Measurements from ENCODE around the gene OSBPL3. TPM values are rescaled to one million over a fixed set of nuclear protein-coding genes. Genes with fewer than 3 reads are reported as not detected.

OSBPL3 gene
- total RNA-seq, 1 experiment from 2014 or later: 9.2 TPM

- H3K4me1 ChIP-seq (ENCODE audit: control insufficient read depth, insufficient read depth, low read length): no peaks in the 10 kb centered on the region
- in situ Hi-C loops (cut with HindIII; ENCODE audit: low pct_unique_long_range_greater_than_20kb, low sequenced_read_pairs) (no loop called here), intact Hi-C loops (cut with micrococcal nuclease; ENCODE audit: unreplicated experiment) (no loop called here)
- BruUV-seq (replicated peaks): no TSS peak
- no peaks in the 10 kb centered on the region for H3K9me3 ChIP-seq (ENCODE audit: control insufficient read depth, insufficient read depth, low read depth, low read length)
- ChIA-PET POLR2A (no interaction called here), CTCF (no interaction called here)
- no peaks in the 10 kb centered on the region for H3K27me3 ChIP-seq (ENCODE audit: control insufficient read depth, insufficient read depth, low read length)
- no peak overlapping the region for H3K4me3 ChIP-seq (ENCODE audit: low read depth in 2 of 2, low read length in 2 of 2)
- ATAC-seq (no peak), DNase-seq (ENCODE audit: low read depth, low spot score) (no peak)
- no peak for TF ChIP-seq TCF7L2 (IDR thresholded peaks at IDR 0.05; ENCODE audit: low read depth, low read length)
- TF ChIP-seq SIN3A (IDR thresholded peaks at IDR 0.05; ENCODE audit: borderline replicate concordance, insufficient read depth, low read depth, low read length): no peak
- TF ChIP-seq POLR2AphosphoS5 (IDR thresholded peaks at IDR 0.05; ENCODE audit: low read depth, low read length): no peak
- no peak for TF ChIP-seq CTCF (IDR thresholded peaks at IDR 0.05)
- TF ChIP-seq REST (IDR thresholded peaks at IDR 0.05; ENCODE audit: insufficient read depth in 1 of 2, low read depth in 2 of 2, low read length in 1 of 2): no peak
- no peaks in the 10 kb centered on the region for H3K36me3 ChIP-seq (ENCODE audit: control insufficient read depth, insufficient read depth, low read length)
- H3K27ac ChIP-seq (ENCODE audit: low read length): no peak overlapping the region
These were observed 30.1 kb downstream of the OSBPL3 start for GRCh38 chr7:24949884-24950283.

GRCh38 chr7:24948739-24949138 lies 31.2 kb downstream of the OSBPL3 start:
- ChIA-PET CTCF (interaction anchor here (0.5 to 0.6 kb wide), 2 partner anchors 21 to 38 kb away, joined by 3 to 4 read pairs; no protein-coding TSS in a partner anchor), POLR2A (no interaction called here)
- TF ChIP-seq CTCF (IDR thresholded peaks at IDR 0.05): no peak
- TF ChIP-seq TCF7L2 (IDR thresholded peaks at IDR 0.05; ENCODE audit: low read depth, low read length): no peak
- no peak for TF ChIP-seq POLR2AphosphoS5 (IDR thresholded peaks at IDR 0.05; ENCODE audit: low read depth, low read length)
- in situ Hi-C loops (cut with HindIII; ENCODE audit: low pct_unique_long_range_greater_than_20kb, low sequenced_read_pairs): no loop called here
- H3K36me3 ChIP-seq (ENCODE audit: control insufficient read depth, insufficient read depth, low read length): no peaks in the 10 kb centered on the region
- no peaks in the 10 kb centered on the region for H3K27me3 ChIP-seq (ENCODE audit: control insufficient read depth, insufficient read depth, low read length)
- no peak for DNase-seq (ENCODE audit: low read depth, low spot score)
- ATAC-seq: no peak
- no peak overlapping the region for H3K27ac ChIP-seq (ENCODE audit: low read length)
- no peak overlapping the region for H3K4me3 ChIP-seq (ENCODE audit: low read depth in 2 of 2, low read length in 2 of 2)
- H3K9me3 ChIP-seq (ENCODE audit: control insufficient read depth, insufficient read depth, low read depth, low read length): no peaks in the 10 kb centered on the region
- intact Hi-C loops (cut with micrococcal nuclease; ENCODE audit: unreplicated experiment): no loop called here
- BruUV-seq (replicated peaks): no TSS peak
- H3K4me1 ChIP-seq (ENCODE audit: control insufficient read depth, insufficient read depth, low read length): no peaks in the 10 kb centered on the region

Data from Panc1 (cell line).